Osteocyte (in vitro differentiated cells): ENCODE results near the gene TMC3. TPM values are rescaled to one million over a fixed set of nuclear protein-coding genes. Genes with fewer than 3 reads are reported as not detected.

Experiments
- DNase-seq: peaks from one replicate; pipeline ENCODE4 v3.0.0; 2021; ENCODE audit warnings: mixed read lengths; ENCODE audit not compliant: unreplicated experiment; ENCODE audit errors: extremely low spot score
- H3K27ac Mint-ChIP-seq: one replicate; pipeline ENCODE4 v1.8.0; 2021; ENCODE audit warnings: mild to moderate bottlenecking, mixed read lengths; ENCODE audit not compliant: unreplicated experiment
- H3K27me3 Mint-ChIP-seq: one replicate; pipeline ENCODE4 v1.8.0; 2021; ENCODE audit warnings: mixed read lengths; ENCODE audit not compliant: unreplicated experiment
- H3K36me3 Mint-ChIP-seq: one replicate; pipeline ENCODE4 v1.8.0; 2021; ENCODE audit warnings: mixed read lengths; ENCODE audit not compliant: unreplicated experiment
- H3K4me1 Mint-ChIP-seq: one replicate; pipeline ENCODE4 v1.8.0; 2021; ENCODE audit warnings: mixed read lengths; ENCODE audit not compliant: unreplicated experiment
- H3K4me3 Mint-ChIP-seq: one replicate; pipeline ENCODE4 v1.8.0; 2021; ENCODE audit warnings: mild to moderate bottlenecking, moderate library complexity, mixed read lengths; ENCODE audit not compliant: unreplicated experiment
- H3K9me3 Mint-ChIP-seq: one replicate; pipeline ENCODE4 v1.8.0; 2021; ENCODE audit warnings: mixed read lengths; ENCODE audit not compliant: unreplicated experiment
- CTCF ChIP-seq: fragments of 200-600 bp; sonication (generic); IDR thresholded peaks from 2 replicates; pipeline ENCODE4 v1.5.0; 2021; ENCODE audit warnings: antibody characterized with exemption, mild to moderate bottlenecking, moderate library complexity
- total RNA-seq: library from RNA; stranded (reverse); gene quantifications from 2 replicates; pipeline ENCODE4 v1.2.1, GENCODE V29; 2021

Gene TMC3
- total RNA-seq, 1 donor from 2014 or later: not detected

- Mint-ChIP-seq H3K27ac (no peak overlapping the region), H3K36me3 (no peaks in the 10 kb centered on the region), H3K27me3 (peaks cover 34% of the 10 kb centered on the region), H3K9me3 (peaks cover 4% of the 10 kb centered on the region), H3K4me1 (no peaks in the 10 kb centered on the region), H3K4me3 (no peak overlapping the region)
- DNase-seq: no peak
- TF ChIP-seq CTCF: no peak
Observed at GRCh38 chr15:81384891-81385720, 11.1 kb upstream of the TMC3 start.

GRCh38 chr15:81381720-81382119 lies 7.7 kb upstream of the TMC3 start:
- Mint-ChIP-seq H3K27me3 (peaks cover 48% of the 10 kb centered on the region), H3K4me1 (no peaks in the 10 kb centered on the region), H3K36me3 (peaks cover 2% of the 10 kb centered on the region), H3K9me3 (peaks cover 4% of the 10 kb centered on the region), H3K27ac (no peak overlapping the region), H3K4me3 (no peak overlapping the region)
- no peak for TF ChIP-seq CTCF
- no peak for DNase-seq

GRCh38 chr15:81380668-81381067 lies 6.7 kb upstream of the TMC3 start:
- no peak overlapping the region for H3K4me3 Mint-ChIP-seq
- no peaks in the 10 kb centered on the region for H3K4me1 Mint-ChIP-seq
- no peak for DNase-seq
- no peak overlapping the region for H3K27ac Mint-ChIP-seq
- H3K27me3 Mint-ChIP-seq: peaks cover 51% of the 10 kb centered on the region
- peaks cover 2% of the 10 kb centered on the region for H3K36me3 Mint-ChIP-seq
- H3K9me3 Mint-ChIP-seq: peaks cover 4% of the 10 kb centered on the region
- TF ChIP-seq CTCF: no peak

- peaks cover 52% of the 10 kb centered on the region for H3K27me3 Mint-ChIP-seq
- no peak for DNase-seq
- H3K36me3 Mint-ChIP-seq: peaks cover 2% of the 10 kb centered on the region
- TF ChIP-seq CTCF: no peak
- H3K4me3 Mint-ChIP-seq: no peak overlapping the region
- H3K4me1 Mint-ChIP-seq: no peaks in the 10 kb centered on the region
- H3K9me3 Mint-ChIP-seq: peaks cover 4% of the 10 kb centered on the region
- no peak overlapping the region for H3K27ac Mint-ChIP-seq
Observed at GRCh38 chr15:81380203-81380602, 6.2 kb upstream of the TMC3 start.

GRCh38 chr15:81379269-81379668 lies 5.3 kb upstream of the TMC3 start:
- TF ChIP-seq CTCF: no peak
- Mint-ChIP-seq H3K9me3 (peaks cover 1% of the 10 kb centered on the region), H3K27me3 (peaks cover 59% of the 10 kb centered on the region), H3K4me1 (no peaks in the 10 kb centered on the region), H3K27ac (no peak overlapping the region), H3K36me3 (peaks cover 2% of the 10 kb centered on the region), H3K4me3 (no peak overlapping the region)
- DNase-seq: no peak
